Kidney (tissue), 14 donors: Measurements from ENCODE around the gene BSDC1. TPM values are rescaled to one million over a fixed set of nuclear protein-coding genes. Genes with fewer than 3 reads are reported as not detected.
"Not testable (repeated sequence)": the region's sequence is repeated elsewhere in the genome, so short reads cannot be mapped to it uniquely, and the experiment has no call there.

Source experiments
- DNase-seq, 5 donors: peaks; one replicate each; pipeline ENCODE4 v3.0.0-alpha.2; 2013 to 2020
- FAIRE-seq: peaks from 2 replicates; lab custom pipeline; 2012; peaks lifted over from hg19 to GRCh38; lab: Jason Lieb, UNC
- H3K27ac ChIP-seq, 2 donors: one replicate each; pipeline ENCODE4 v1.7.0; 2013; ENCODE audit warnings: low read depth in 2 of 2, low read length in 2 of 2, inconsistent platforms in 1 of 2
- H3K27me3 ChIP-seq: one replicate; pipeline ENCODE4 v1.7.1; 2013; ENCODE audit warnings: low read length, inconsistent platforms; ENCODE audit not compliant: control insufficient read depth, insufficient read depth
- H3K36me3 ChIP-seq, 3 donors: one replicate each; pipeline versions ENCODE4 v1.7.0 to v1.7.1; 2013; ENCODE audit warnings: low read length in 3 of 3, control low read depth in 1 of 3, inconsistent platforms in 1 of 3; ENCODE audit not compliant: insufficient read depth in 3 of 3, control insufficient read depth in 2 of 3
- H3K4me1 ChIP-seq, 3 donors: one replicate each; pipeline versions ENCODE4 v1.7.0 to v1.7.1; 2013; ENCODE audit warnings: low read length in 3 of 3, inconsistent platforms in 1 of 3, low read depth in 1 of 3; ENCODE audit not compliant: control insufficient read depth in 2 of 3, insufficient read depth in 2 of 3
- H3K4me3 ChIP-seq, 3 donors: one replicate each; pipeline versions ENCODE4 v1.7.0 to v1.8.1; 2013; ENCODE audit warnings: low read length in 3 of 3, control low read depth in 1 of 3, inconsistent platforms in 1 of 3
- H3K9ac ChIP-seq, 3 donors: one replicate each; pipeline versions ENCODE4 v1.7.0 to v1.7.1; 2013; ENCODE audit warnings: low read length in 3 of 3, control low read depth in 1 of 3, inconsistent platforms in 1 of 3
- H3K9me3 ChIP-seq, 3 donors: one replicate each; pipeline versions ENCODE4 v1.7.0 to v1.7.1; 2013; ENCODE audit warnings: low read length in 3 of 3, control low read depth in 1 of 3, inconsistent platforms in 1 of 3; ENCODE audit not compliant: control insufficient read depth in 2 of 3, insufficient read depth in 1 of 3
- intact Hi-C: fragments of 100-400 bp; cut with DNase I; formaldehyde crosslinking; loops from one replicate; pipeline ENCODE4 v1.11.1; 2022
- polyA plus RNA-seq: library from polyadenylated mRNA; stranded (reverse); fragments of 350-450 nt; fragmentation: Illumina TruSeq; extraction: RNeasy Lipid Tissue Mini Kit (QIAGEN cat#74804); gene quantifications from one replicate; pipeline ENCODE4 v1.2.3, GENCODE V29; 2014; ENCODE audit warnings: low read depth, low replicate concordance; ENCODE audit not compliant: insufficient read depth
- total RNA-seq: library from RNA; stranded (reverse); fragmentation: NEBNext Ultra II Directional; extraction: Animal tissue kit (Norgen Biotek cat#: 25700); gene quantifications from one replicate; pipeline ENCODE4 v1.2.1, GENCODE V29; 2021
- TF ChIP-seq, protein P1 (sequence below): IDR thresholded peaks from 3 replicates; pipeline ENCODE4 v1.5.1; 2012; ENCODE audit warnings: mild to moderate bottlenecking, moderate library complexity, borderline replicate concordance; ENCODE audit not compliant: insufficient read depth; ENCODE audit errors: extremely low read depth
- donor health status: control.
- donor health status: control.
- donor health status: control.
- donor health status: control.
- donor health status: control.
- donor health status: DM: yes; HTN: yes; CAD: no.
- donor health status: Normal renal cell carcinoma (clear cell type).

The BSDC1 gene
- total and polyA plus RNA-seq, 2 donors from 2014 or later, result 40.2 to 61.7 TPM

DNA sequence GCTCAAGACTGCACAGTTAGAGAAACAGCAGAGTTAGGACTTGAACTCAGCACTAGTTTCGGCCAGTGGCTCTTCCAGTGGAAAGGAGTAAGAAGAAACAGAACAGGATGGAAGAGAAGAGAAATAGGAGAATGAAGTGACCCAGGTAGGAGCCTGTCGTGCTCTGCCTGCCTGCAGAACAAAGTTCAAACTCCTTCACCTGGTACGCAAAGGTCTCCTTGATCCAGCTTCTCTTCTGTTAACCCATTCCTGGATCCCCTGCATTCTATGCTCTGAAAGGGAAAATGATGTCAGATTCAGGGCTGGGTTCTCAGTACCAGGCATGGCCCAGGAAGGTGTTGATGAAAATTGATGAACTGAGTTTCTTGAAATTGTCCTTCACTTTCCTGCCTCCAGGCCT, 35.8 kb downstream of the BSDC1 start:
- no peak overlapping the region for H3K4me3 ChIP-seq
- no peaks in the 10 kb centered on the region for H3K36me3 ChIP-seq
- no peaks in the 10 kb centered on the region for H3K9me3 ChIP-seq
- H3K4me1 ChIP-seq, result peaks cover 0 to 8% (median 6%) of the 10 kb centered on the region in 3 donors
- no peaks in the 10 kb centered on the region for H3K27me3 ChIP-seq
- no peak for DNase-seq
- TF ChIP-seq, protein P1, sequence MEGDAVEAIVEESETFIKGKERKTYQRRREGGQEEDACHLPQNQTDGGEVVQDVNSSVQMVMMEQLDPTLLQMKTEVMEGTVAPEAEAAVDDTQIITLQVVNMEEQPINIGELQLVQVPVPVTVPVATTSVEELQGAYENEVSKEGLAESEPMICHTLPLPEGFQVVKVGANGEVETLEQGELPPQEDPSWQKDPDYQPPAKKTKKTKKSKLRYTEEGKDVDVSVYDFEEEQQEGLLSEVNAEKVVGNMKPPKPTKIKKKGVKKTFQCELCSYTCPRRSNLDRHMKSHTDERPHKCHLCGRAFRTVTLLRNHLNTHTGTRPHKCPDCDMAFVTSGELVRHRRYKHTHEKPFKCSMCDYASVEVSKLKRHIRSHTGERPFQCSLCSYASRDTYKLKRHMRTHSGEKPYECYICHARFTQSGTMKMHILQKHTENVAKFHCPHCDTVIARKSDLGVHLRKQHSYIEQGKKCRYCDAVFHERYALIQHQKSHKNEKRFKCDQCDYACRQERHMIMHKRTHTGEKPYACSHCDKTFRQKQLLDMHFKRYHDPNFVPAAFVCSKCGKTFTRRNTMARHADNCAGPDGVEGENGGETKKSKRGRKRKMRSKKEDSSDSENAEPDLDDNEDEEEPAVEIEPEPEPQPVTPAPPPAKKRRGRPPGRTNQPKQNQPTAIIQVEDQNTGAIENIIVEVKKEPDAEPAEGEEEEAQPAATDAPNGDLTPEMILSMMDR, result no peak
- no peak overlapping the region for H3K9ac ChIP-seq
- H3K27ac ChIP-seq, result no peak overlapping the region
- FAIRE-seq, result no peak
- intact Hi-C loops, result no loop called here

DNA sequence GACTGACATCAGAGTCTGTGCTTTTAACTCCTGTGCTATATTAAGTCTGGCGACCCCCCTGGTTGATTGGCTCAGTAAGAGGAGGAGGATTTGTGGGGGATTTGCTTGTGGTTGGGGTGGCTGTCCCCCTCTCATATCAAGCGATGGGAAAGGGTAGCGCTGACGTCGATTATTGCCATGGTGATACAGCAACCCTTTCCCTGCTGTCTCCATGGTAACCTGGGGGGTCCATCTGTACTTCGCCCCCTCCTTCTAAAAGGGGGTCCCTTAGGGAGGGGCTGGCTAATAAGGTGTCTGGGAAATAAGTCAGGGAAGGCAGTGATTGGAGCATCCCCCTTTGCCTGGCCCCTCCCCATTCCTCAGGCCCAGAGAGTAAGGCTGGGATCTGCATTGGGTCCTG, 36.6 kb downstream of the BSDC1 start:
- FAIRE-seq (no peak), DNase-seq (no peak)
- H3K9me3 ChIP-seq, result no peaks in the 10 kb centered on the region
- peaks cover 3 to 15% (median 11%) of the 10 kb centered on the region in 3 donors for H3K4me1 ChIP-seq
- no peak overlapping the region for H3K9ac ChIP-seq
- no peaks in the 10 kb centered on the region for H3K36me3 ChIP-seq
- TF ChIP-seq, protein P1, result no peak
- no peak overlapping the region for H3K4me3 ChIP-seq
- intact Hi-C loops, result no loop called here
- H3K27ac ChIP-seq, result no peak overlapping the region
- no peaks in the 10 kb centered on the region for H3K27me3 ChIP-seq

DNA sequence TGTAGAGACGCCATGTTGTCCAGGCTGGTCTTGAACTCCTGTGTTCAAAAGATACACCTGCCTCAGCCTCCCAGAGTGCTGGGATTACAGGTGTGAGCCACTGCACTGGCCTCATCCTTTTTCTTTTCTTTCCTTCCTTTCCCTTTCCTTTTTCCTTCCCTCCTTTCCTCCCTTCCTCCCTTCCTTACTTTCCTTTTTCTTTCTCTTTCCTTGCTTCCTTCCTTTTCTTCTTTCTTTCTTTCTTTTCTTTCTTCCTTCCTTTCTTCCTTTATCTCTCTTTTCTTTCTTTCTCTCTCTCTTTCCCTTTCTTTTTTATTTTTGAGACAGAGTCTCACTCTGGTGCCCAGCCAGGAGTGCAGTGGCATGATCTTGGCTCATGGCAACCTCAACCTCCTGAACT, 37.8 kb downstream of the BSDC1 start:
- no peaks in the 10 kb centered on the region for H3K36me3 ChIP-seq
- no peaks in the 10 kb centered on the region for H3K27me3 ChIP-seq
- H3K9me3 ChIP-seq, result no peaks in the 10 kb centered on the region
- intact Hi-C loops, result no loop called here
- no peak overlapping the region for H3K4me3 ChIP-seq
- TF ChIP-seq, protein P1, result no peak
- no peak for DNase-seq
- no peak overlapping the region for H3K9ac ChIP-seq
- FAIRE-seq, result no peak
- H3K27ac ChIP-seq, result no peak overlapping the region
- peaks cover 8 to 16% (median 11%) of the 10 kb centered on the region in 3 donors for H3K4me1 ChIP-seq

DNA sequence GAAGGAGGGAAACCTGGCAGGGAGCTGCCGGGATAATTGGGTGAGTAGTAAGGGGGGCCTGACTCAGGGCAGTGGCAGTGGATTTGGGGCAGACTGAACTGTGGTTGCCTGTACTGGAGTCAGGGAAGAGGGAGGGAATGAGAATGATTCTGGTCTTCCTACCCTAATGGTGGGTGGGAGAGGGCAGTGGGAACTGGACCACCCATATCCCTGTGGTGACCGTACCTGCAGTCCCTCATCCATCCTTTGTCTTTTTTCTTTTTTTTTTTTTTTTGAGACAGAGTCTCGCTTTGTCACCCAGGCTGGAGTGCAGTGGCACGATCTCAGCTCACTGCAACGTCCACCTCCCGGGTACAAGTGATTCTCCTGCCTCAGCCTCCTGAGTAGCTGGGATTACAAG, 38.5 kb downstream of the BSDC1 start:
- DNase-seq, H3K9ac ChIP-seq, H3K36me3 ChIP-seq, H3K9me3 ChIP-seq, H3K27ac ChIP-seq, H3K4me3 ChIP-seq, FAIRE-seq, intact Hi-C loops, H3K27me3 ChIP-seq: not testable (repeated sequence)
- H3K4me1 ChIP-seq, result peaks cover 8 to 16% (median 11%) of the 10 kb centered on the region in 3 donors
